K562 (cell line): ENCODE measurements around the gene THOC5. TPM values are rescaled to one million over a fixed set of nuclear protein-coding genes. Genes with fewer than 3 reads are reported as not detected.

Experiments
- ATAC-seq: fragments of 200-7000 bp; cut with Tn5 transposase; 3 replicates; pipeline ENCODE4 v1.9.1; 2020; ENCODE audit warnings: moderate library complexity
- Bru-seq: library from RNA; stranded (reverse); fragments of 400-500 nt; gene quantifications from one replicate; lab custom pipeline; 2021; lab: Mats Ljungman, UMichigan
- BruChase-seq, 2 experiments: library from RNA; stranded (reverse); fragments of 400-500 nt; gene quantifications; one replicate each; lab custom pipeline; 2021; lab: Mats Ljungman, UMichigan
- BruUV-seq: library from RNA; stranded (reverse); fragments of 400-500 nt; replicated peaks from 2 replicates; lab custom pipeline; 2021; lab: Mats Ljungman, UMichigan
- CTCF ChIA-PET: fragments of 300-600 bp; formaldehyde crosslinking; extraction: SDS; loops from one replicate; lab custom pipeline; 2021; ENCODE audit warnings: low intra/inter-chr PET ratio; lab: Yijun Ruan, JAX
- POLR2A ChIA-PET: fragments of 300-600, 350-650 bp; sonication (Branson Sonifier 250); formaldehyde crosslinking; extraction: SDS; loops from one replicate; lab custom pipeline; 2021; ENCODE audit warnings: antibody characterized with exemption, inconsistent platforms; lab: Yijun Ruan, JAX
- DNase-seq, 4 experiments: peaks; one replicate each; pipeline versions ENCODE4 v3.0.0 to v3.0.0-alpha.2; 2011 to 2018; ENCODE audit warnings: low spot score in 3 of 4, mixed read lengths in 3 of 4; ENCODE audit errors: extremely low read depth in 1 of 4
- FAIRE-seq: peaks from 2 replicates; lab custom pipeline; 2011; peaks lifted over from hg19 to GRCh38; lab: Jason Lieb, UNC
- H2AFZ ChIP-seq: 2 replicates; pipeline ENCODE4 v1.6.0; 2011; ENCODE audit warnings: low read depth, low read length, control low read depth, inconsistent platforms
- H3K27ac ChIP-seq: fragments of 200-600 bp; 3 replicates; pipeline ENCODE4 v1.8.0; 2011; ENCODE audit warnings: low read depth, mild to moderate bottlenecking, control low read depth, inconsistent platforms, low read length, moderate library complexity, mixed read lengths; ENCODE audit errors: extremely low read depth
- H3K27me3 ChIP-seq, 2 experiments: fragments of 300-600 bp in 1 of 2; 2 replicates in 1 of 2; 3 replicates in 1 of 2; pipeline versions ENCODE4 v1.6.0 to v1.8.0; 2011; ENCODE audit warnings: inconsistent platforms in 2 of 2, low read length in 2 of 2, mild to moderate bottlenecking in 1 of 2, mixed read lengths in 1 of 2, moderate library complexity in 1 of 2; ENCODE audit not compliant: control insufficient read depth in 2 of 2, insufficient read depth in 2 of 2
- H3K36me3 ChIP-seq: fragments of 300-600 bp; 3 replicates; pipeline ENCODE4 v1.8.0; 2011; ENCODE audit warnings: mild to moderate bottlenecking, low read length, inconsistent platforms; ENCODE audit not compliant: control insufficient read depth, insufficient read depth
- H3K4me1 ChIP-seq, 2 experiments: fragments of 200-600 bp in 1 of 2; replicated peaks in 1 of 2; 2 replicates in 1 of 2; 3 replicates in 1 of 2; pipeline versions ENCODE4 v1.5.1 to v1.8.0; 2011; ENCODE audit warnings: inconsistent platforms in 2 of 2, low read length in 2 of 2, mild to moderate bottlenecking in 1 of 2, mixed read lengths in 1 of 2, moderate library complexity in 1 of 2; ENCODE audit not compliant: control insufficient read depth in 2 of 2, insufficient read depth in 2 of 2
- H3K4me2 ChIP-seq: 2 replicates; pipeline ENCODE4 v1.6.1; 2011; ENCODE audit warnings: low read length, control low read depth, inconsistent platforms, mixed read lengths; ENCODE audit not compliant: insufficient read depth
- H3K4me3 ChIP-seq: fragments of 200-600 bp; sonication (generic), shearing (Covaris generic); 2 replicates; pipeline ENCODE4 v1.5.1; 2016; ENCODE audit warnings: control low read depth, inconsistent platforms
- H3K79me2 ChIP-seq: fragments of 200-600 bp; 3 replicates; pipeline ENCODE4 v1.8.0; 2011; ENCODE audit warnings: low read length, inconsistent platforms; ENCODE audit not compliant: control insufficient read depth, insufficient read depth
- H3K9ac ChIP-seq, 2 experiments: 2 replicates each; pipeline versions ENCODE4 v1.6.0 to v1.6.1; 2011; ENCODE audit warnings: low read depth in 2 of 2, low read length in 2 of 2, control low read depth in 1 of 2, inconsistent platforms in 1 of 2, mild to moderate bottlenecking in 1 of 2, mixed read lengths in 1 of 2; ENCODE audit not compliant: insufficient read depth in 1 of 2
- H3K9me1 ChIP-seq: one replicate; pipeline ENCODE4 v1.6.0; 2011; ENCODE audit warnings: inconsistent platforms, mild to moderate bottlenecking, low read length, moderate library complexity; ENCODE audit not compliant: control insufficient read depth, insufficient read depth
- H3K9me3 ChIP-seq: replicated peaks from 2 replicates; pipeline ENCODE4 v1.5.1; 2011; ENCODE audit warnings: low read depth, low read length, inconsistent platforms; ENCODE audit not compliant: control insufficient read depth, insufficient read depth
- H4K20me1 ChIP-seq: replicated peaks from 2 replicates; pipeline ENCODE4 v1.6.1; 2011; ENCODE audit warnings: low read length, inconsistent platforms, mixed read lengths; ENCODE audit not compliant: control insufficient read depth, insufficient read depth
- FOSL1 ChIP-seq: fragments of 200-800 bp; sonication (Bioruptor generic); conservative IDR thresholded peaks from 2 replicates; pipeline ENCODE4 v1.6.1; 2016; ENCODE audit warnings: missing genetic modification characterization, missing compliant biosample characterization
- MGA ChIP-seq: fragments of 450-650 bp; IDR thresholded peaks from 2 replicates; pipeline ENCODE4 v1.6.1; 2016; ENCODE audit warnings: mild to moderate bottlenecking, moderate library complexity
- WGBS: fragments of 100-300 bp; shearing (Covaris generic); methylation state at CpG from one replicate; pipeline ENCODE4 v1.1.6; 2016; ENCODE audit warnings: low coverage, mixed read lengths; ENCODE audit not compliant: insufficient coverage; ENCODE audit errors: missing lambda C conversion rate; 5-methylcytosine and 5-hydroxymethylcytosine counted together
- in situ Hi-C: fragments of 300-500 bp; cut with MboI; formaldehyde crosslinking; loops from 4 replicates; pipeline ENCODE4 v1.15.0; 2018; ENCODE audit warnings: inconsistent platforms, mixed read lengths
- intact Hi-C: fragments of 100-400 bp; cut with micrococcal nuclease; formaldehyde crosslinking; loops from 2 replicates; pipeline ENCODE4 v1.14.2; 2022
- long read RNA-seq, 3 experiments: library from polyadenylated mRNA in 2 of 3; library from RNA in 1 of 3; unstranded in 2 of 3; stranded (forward) in 1 of 3; transcript quantifications; one replicate each; pipeline ENCODE4 v2.0.0, GENCODE V29; 2019 to 2022
- polyA minus RNA-seq, 3 experiments: library from RNA; depleted of rRNA, polyadenylated mRNA; stranded (reverse); fragments of >200 nt; gene quantifications; 2 replicates each; pipeline ENCODE4 v1.2.3, GENCODE V29; 2011
- polyA plus RNA-seq, 8 experiments: library from polyadenylated mRNA; depleted of rRNA in 4 of 8; stranded (reverse) in 5 of 8; unstranded in 3 of 8; fragments of >200 nt; fragmentation: Nextera tagmentation in 2 of 8; fragmentation: Illumina TruSeq in 1 of 8; extraction: Ambion mirVana in 2 of 8; extraction: Trizol in 1 of 8; gene quantifications; 2 replicates each; pipeline versions ENCODE4 v1.2.1 to v1.2.3, GENCODE V29; 2011 to 2014; ENCODE audit warnings: inconsistent platforms in 1 of 8, missing spikeins in 1 of 8
- total RNA-seq, 7 experiments: library from RNA; depleted of rRNA in 6 of 7; stranded (reverse); fragments of >200 nt in 6 of 7; fragmentation: Illumina TruSeq in 2 of 7; extraction: Trizol in 2 of 7; gene quantifications; 2 replicates each; pipeline versions ENCODE4 v1.2.1 to v1.2.3, GENCODE V29; 2011 to 2021; ENCODE audit warnings: low replicate concordance in 1 of 7

Gene THOC5
- total RNA-seq (2011; cell fraction: chromatin; rRNA removed; ENCODE audit: low replicate concordance) = 114 and 141 TPM in 2 replicates
- 84.7 and 85.2 TPM in 2 replicates for total RNA-seq (2011; cell fraction: nucleolus; rRNA removed)
- total RNA-seq (2011; cell fraction: nucleoplasm; rRNA removed) = 72.6 and 76.2 TPM in 2 replicates
- total RNA-seq (2014; rRNA removed) (50.9 and 56.5 TPM in 2 replicates), total RNA-seq (2014; rRNA removed; fragmentation: Illumina TruSeq; extraction: Trizol) (49.3 and 51.4 TPM in 2 replicates), total RNA-seq (2015; rRNA removed; fragmentation: Illumina TruSeq; extraction: Trizol) (44.7 and 45.3 TPM in 2 replicates), total RNA-seq (2021) (71.2 and 75.1 TPM in 2 replicates), polyA plus RNA-seq (2011; rRNA removed) (60.0 and 64.3 TPM in 2 replicates), polyA plus RNA-seq (2014; fragmentation: Illumina TruSeq; extraction: Trizol) (55.8 and 56.8 TPM in 2 replicates), polyA plus RNA-seq (2014; fragmentation: Nextera tagmentation; extraction: Ambion mirVana) (10 to 100 TPM; 46.3 to 96.5 TPM), polyA plus RNA-seq (2014; rRNA removed) (46.8 and 47.9 TPM in 2 replicates), polyA minus RNA-seq (2011; rRNA and poly(A)+ RNA removed) (80.4 and 90.7 TPM in 2 replicates), Bru-seq, nascent RNA (percentile 74 among the genes with signal in this experiment), BruChase-seq, experiment 1, labeled RNA remaining after a 2-hour chase (percentile 72 among the genes with signal in this experiment), BruChase-seq, experiment 2, labeled RNA remaining after a 6-hour chase (percentile 73 among the genes with signal in this experiment)
- 47.4 and 54.4 TPM in 2 replicates for polyA plus RNA-seq (2011; cell fraction: cytosol; rRNA removed)
- 50.4 and 52.8 TPM in 2 replicates for polyA plus RNA-seq (2011; cell fraction: nucleus; rRNA removed)
- polyA plus RNA-seq (2012) = 49.5 and 66.4 TPM in 2 replicates
- polyA minus RNA-seq (2011; cell fraction: cytosol; rRNA and poly(A)+ RNA removed) = 44.9 and 47.3 TPM in 2 replicates
- 20.9 and 31.4 TPM in 2 replicates for polyA minus RNA-seq (2011; cell fraction: nucleus; rRNA and poly(A)+ RNA removed)
- long read RNA-seq, experiment 1, full-length matches to known transcripts = 121 of 192 reads
- long read RNA-seq, experiment 1, partial matches to known transcripts = 20 of 192 reads
- long read RNA-seq, experiment 1, other reads (novel, unspliced or antisense) = 51 of 192 reads
- long read RNA-seq, experiment 2, full-length matches to known transcripts = 15 of 66 reads
- long read RNA-seq, experiment 2, partial matches to known transcripts = 30 of 66 reads
- long read RNA-seq, experiment 2, other reads (novel, unspliced or antisense) = 21 of 66 reads
- long read RNA-seq, experiment 3, full-length matches to known transcripts = 41 of 66 reads
- long read RNA-seq, experiment 3, partial matches to known transcripts = 9 of 66 reads
- long read RNA-seq, experiment 3, other reads (novel, unspliced or antisense) = 16 of 66 reads

- Histone ChIP-seq H3K4me1 (peaks cover 0 to 8% of the 10 kb centered on the region in 2 experiments; a peak in 2 of 5 replicates), H3K9ac (peak within 1 kb of the TSS; percentile 80 to 92), H3K9me3 (no peaks in the 10 kb centered on the region), H4K20me1 (no peaks in the 10 kb centered on the region), H3K36me3 (peaks cover 43% of the 10 kb centered on the region; the same call in 2 of the 3 replicates), H2AFZ (peak within 1 kb of the TSS; percentile 89), H3K79me2 (peaks cover 28% of the 10 kb centered on the region), H3K4me3 (peak within 1 kb of the TSS; percentile 91), H3K27ac (peak within 1 kb of the TSS; percentile 75), H3K9me1 (no peaks in the 10 kb centered on the region), H3K4me2 (peak within 1 kb of the TSS; percentile 99), H3K27me3 (no peaks in the 10 kb centered on the region)
- intact Hi-C loops (no loop called here), in situ Hi-C loops (no loop called here)
- POLR2A ChIA-PET = interaction anchor here (0.6 to 1.8 kb wide), 7 partner anchors 12 to 53 kb away, joined by 3 to 9 read pairs (median 3); no protein-coding TSS in a partner anchor
- BruUV-seq = TSS peak; percentile 97
- ATAC-seq = peak; percentile 100
- 0% methylated on average over 27 of the region's 44 CpGs for WGBS
- peak; percentile 99 for FAIRE-seq
- DNase-seq = peak; percentile 89 to 96 (median 90)
- CTCF ChIA-PET = no interaction called here
- TF ChIP-seq MGA (peak; percentile 21; the same call in 1 of the 2 replicates), FOSL1 (0 out of 2 replicates have a peak, but pooled peaks have one; percentile 12)
Observed at GRCh38 chr22:29553351-29554224, at the start of gene THOC5. Gene THOC5, minus strand, starts transcription at chr22:29553757. Its CDS starts 4,610 bp downstream, at chr22:29549147.
